NB4 (cell line): ENCODE measurements around the gene TRAPPC2.

ENCODE experiments used
- CTCF ChIP-seq: IDR thresholded peaks from one replicate; pipeline ENCODE4 v1.5.1; 2012; ENCODE audit warnings: low read depth, low read length
- MAX ChIP-seq: IDR thresholded peaks from 2 replicates; pipeline ENCODE4 v1.6.1; 2011; ENCODE audit warnings: low read depth, low read length
- POLR2A ChIP-seq: IDR thresholded peaks from 2 replicates; pipeline ENCODE4 v1.6.1; 2011; ENCODE audit warnings: mild to moderate bottlenecking; ENCODE audit not compliant: insufficient read length; ENCODE audit errors: extremely low read depth

GRCh38 chrX:13716905-13717304 lies 17.5 kb downstream of the TRAPPC2 start:
- TF ChIP-seq POLR2A: no peak
- TF ChIP-seq CTCF: no peak
- TF ChIP-seq MAX: no peak
